ENCODE measurements around the gene DISC1. TPM values are rescaled to one million over a fixed set of nuclear protein-coding genes. Genes with fewer than 3 reads are reported as not detected.

Gene DISC1
- total RNA-seq, 1 donor from 2014 or later, result 16.0 TPM

DNA sequence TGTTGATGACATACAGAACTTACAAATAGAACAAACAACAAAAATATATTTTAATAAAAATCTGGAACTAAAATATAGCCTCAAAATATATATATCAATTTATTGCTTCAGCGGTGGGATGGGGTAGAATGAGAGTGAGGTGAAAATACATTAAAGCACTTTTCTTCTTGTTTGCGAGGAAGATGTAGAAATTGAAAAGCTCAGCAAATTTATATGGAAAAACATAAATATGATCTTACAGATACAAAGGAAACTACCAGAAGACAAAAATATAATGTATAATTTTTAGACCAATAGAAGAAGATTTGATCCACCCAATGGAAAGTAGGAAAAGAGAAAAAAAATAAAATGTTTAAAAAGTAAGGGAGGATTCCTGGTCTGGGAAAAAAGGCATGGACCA is 372.2 kb downstream of the DISC1 start:
- Histone ChIP-seq H3K4me3 (no peak overlapping the region), H3K27me3 (no peaks in the 10 kb centered on the region), H3K27ac (no peak overlapping the region), H3K36me3 (no peaks in the 10 kb centered on the region), H3K4me1 (no peaks in the 10 kb centered on the region), H3K9me3 (no peaks in the 10 kb centered on the region)
- no peak for DNase-seq (ENCODE audit: low spot score in 2 of 2)
- intact Hi-C loops (cut with DNase I), result no loop called here
- TF ChIP-seq, protein P1, sequence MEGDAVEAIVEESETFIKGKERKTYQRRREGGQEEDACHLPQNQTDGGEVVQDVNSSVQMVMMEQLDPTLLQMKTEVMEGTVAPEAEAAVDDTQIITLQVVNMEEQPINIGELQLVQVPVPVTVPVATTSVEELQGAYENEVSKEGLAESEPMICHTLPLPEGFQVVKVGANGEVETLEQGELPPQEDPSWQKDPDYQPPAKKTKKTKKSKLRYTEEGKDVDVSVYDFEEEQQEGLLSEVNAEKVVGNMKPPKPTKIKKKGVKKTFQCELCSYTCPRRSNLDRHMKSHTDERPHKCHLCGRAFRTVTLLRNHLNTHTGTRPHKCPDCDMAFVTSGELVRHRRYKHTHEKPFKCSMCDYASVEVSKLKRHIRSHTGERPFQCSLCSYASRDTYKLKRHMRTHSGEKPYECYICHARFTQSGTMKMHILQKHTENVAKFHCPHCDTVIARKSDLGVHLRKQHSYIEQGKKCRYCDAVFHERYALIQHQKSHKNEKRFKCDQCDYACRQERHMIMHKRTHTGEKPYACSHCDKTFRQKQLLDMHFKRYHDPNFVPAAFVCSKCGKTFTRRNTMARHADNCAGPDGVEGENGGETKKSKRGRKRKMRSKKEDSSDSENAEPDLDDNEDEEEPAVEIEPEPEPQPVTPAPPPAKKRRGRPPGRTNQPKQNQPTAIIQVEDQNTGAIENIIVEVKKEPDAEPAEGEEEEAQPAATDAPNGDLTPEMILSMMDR (IDR thresholded peaks at IDR 0.05), result no peak

DNA sequence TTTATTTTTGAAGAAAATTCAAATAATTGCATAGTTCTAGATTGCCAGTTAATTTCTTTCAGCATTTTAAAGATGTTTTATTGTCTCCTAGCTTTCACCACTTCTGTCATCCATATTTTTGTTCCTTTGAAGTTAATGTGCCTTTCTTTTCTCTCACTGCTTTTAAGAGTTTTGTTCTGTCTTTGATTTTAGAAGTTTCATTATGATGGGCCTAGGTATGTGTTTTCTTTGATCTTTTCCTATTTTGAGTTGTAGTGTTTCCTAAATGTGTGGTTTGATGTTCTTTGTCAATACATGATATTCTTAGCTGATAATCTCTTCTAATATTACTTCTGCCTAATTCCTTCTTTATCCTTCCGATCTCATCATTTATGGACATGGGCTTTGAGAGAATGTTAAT is 378.7 kb downstream of the DISC1 start:
- no peaks in the 10 kb centered on the region for H3K36me3 ChIP-seq
- H3K27me3 ChIP-seq, result no peaks in the 10 kb centered on the region
- TF ChIP-seq, protein P1 (IDR thresholded peaks at IDR 0.05), result no peak
- no peak for DNase-seq (ENCODE audit: low spot score in 2 of 2)
- no peaks in the 10 kb centered on the region for H3K9me3 ChIP-seq
- intact Hi-C loops (cut with DNase I), result no loop called here
- no peak overlapping the region for H3K27ac ChIP-seq
- H3K4me3 ChIP-seq, result no peak overlapping the region
- no peaks in the 10 kb centered on the region for H3K4me1 ChIP-seq

DNA sequence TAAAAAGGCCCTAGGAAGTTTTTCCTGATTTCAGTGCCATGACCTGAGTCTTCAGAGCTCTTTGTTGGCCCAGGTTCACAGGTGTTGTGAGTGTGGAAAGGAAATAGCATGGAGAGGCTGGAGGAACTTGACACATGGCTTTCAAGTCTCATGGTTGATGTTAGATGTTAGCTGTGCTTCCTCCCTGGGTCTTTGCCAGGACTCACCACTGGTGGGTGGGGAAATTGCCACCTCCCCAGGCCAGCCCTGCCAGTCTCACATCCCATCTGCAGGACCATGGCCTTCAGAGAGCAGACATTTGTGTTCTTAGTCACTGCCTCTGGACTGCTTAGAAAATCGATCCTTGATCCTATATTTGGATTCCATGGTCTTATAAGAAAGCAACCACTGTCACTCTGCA is 383.2 kb downstream of the DISC1 start:
- Histone ChIP-seq H3K9me3 (no peaks in the 10 kb centered on the region), H3K36me3 (no peaks in the 10 kb centered on the region), H3K27me3 (no peaks in the 10 kb centered on the region), H3K4me3 (no peak overlapping the region), H3K4me1 (no peaks in the 10 kb centered on the region), H3K27ac (no peak overlapping the region)
- TF ChIP-seq, protein P1 (IDR thresholded peaks at IDR 0.05), result no peak
- intact Hi-C loops (cut with DNase I), result no loop called here
- no peak for DNase-seq (ENCODE audit: low spot score in 2 of 2)

DNA sequence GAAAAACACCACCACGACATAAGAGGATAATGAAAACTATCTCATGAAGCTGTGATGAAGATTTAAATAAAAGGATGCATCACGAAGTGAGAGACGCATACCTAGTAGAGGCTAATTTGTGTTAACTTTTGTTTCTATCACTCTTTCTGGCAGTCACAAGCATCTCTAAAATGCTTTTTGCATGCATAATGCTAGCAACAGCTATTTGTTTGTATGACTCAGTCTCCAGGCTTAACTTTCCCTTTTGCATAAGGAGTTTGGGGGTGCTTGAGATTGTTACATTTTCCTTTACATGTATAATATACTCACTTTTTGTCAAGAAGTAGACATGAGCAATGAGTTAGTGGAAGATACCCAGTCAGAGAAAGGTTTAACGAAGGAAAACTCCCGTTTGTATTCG is 385.4 kb downstream of the DISC1 start:
- H3K4me1 ChIP-seq, result no peaks in the 10 kb centered on the region
- H3K27ac ChIP-seq, result no peak overlapping the region
- intact Hi-C loops (cut with DNase I), result no loop called here

DNA sequence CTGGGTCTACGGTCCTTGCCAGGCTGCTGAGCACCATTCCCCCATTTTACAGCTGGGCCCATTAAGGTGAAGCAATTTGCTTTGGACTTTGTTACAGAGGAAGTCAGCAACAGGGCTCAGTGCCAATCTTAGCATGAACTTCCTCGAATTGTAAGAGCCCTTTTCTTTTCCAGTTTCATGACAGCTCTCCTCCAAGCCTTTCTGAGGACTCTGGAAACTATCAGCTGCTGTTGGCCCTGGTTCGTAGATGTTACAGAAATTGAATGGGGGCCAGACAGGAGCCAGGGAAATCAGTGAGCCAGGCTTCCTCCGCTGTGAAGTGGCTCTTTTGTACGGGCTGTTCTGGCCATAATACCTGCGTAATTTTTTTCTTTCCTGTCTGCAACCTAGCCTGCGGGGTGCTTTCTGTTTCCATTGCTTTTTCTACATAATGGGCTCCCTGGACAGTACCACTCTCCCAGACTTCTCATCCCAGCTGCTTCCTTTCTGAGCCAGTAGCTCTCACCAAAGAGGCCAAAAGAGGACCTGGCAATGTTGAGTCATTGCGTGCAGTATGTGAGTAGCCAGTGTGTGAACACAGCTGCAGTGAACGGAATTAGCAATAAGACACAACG is 386.3 kb downstream of the DISC1 start:
- peak in 1 of 2 donors; percentile 64 for DNase-seq (ENCODE audit: low spot score in 2 of 2)
- no peaks in the 10 kb centered on the region for H3K4me1 ChIP-seq
- intact Hi-C loops (cut with DNase I), result no loop called here
- TF ChIP-seq, protein P1 (IDR thresholded peaks at IDR 0.05), result no peak
- H3K36me3 ChIP-seq, result no peaks in the 10 kb centered on the region
- H3K27me3 ChIP-seq, result no peaks in the 10 kb centered on the region
- no peak overlapping the region for H3K27ac ChIP-seq
- no peaks in the 10 kb centered on the region for H3K9me3 ChIP-seq
- H3K4me3 ChIP-seq, result no peak overlapping the region

More for the DNA sequence above, 385.4 kb downstream of the DISC1 start:
- Histone ChIP-seq H3K36me3 (no peaks in the 10 kb centered on the region), H3K27me3 (no peaks in the 10 kb centered on the region), H3K4me3 (no peak overlapping the region), H3K9me3 (no peaks in the 10 kb centered on the region)
- no peak for DNase-seq (ENCODE audit: low spot score in 2 of 2)
- TF ChIP-seq, protein P1 (IDR thresholded peaks at IDR 0.05), result no peak

DNA sequence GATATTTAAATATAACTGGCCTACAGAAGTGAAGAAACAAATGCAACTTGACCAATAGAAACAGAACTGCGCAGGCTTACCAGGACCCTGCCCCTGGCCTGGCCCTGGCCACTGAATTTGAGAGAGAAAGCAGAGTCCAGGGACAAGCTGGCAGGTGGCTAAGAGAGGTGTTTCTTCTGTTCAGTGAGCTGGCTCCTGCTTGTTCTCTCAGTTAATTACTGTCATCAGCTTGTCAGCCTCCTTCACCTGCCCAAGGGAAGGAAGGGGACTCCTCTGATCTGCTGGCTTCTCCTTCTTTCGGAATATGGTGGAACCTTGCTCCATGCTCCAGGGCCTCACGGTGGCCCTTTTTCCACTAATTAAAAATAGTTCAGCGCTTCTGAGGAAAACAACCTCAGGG is 388.4 kb downstream of the DISC1 start:
- Histone ChIP-seq H3K36me3 (no peaks in the 10 kb centered on the region), H3K9me3 (no peaks in the 10 kb centered on the region), H3K27ac (no peak overlapping the region), H3K4me1 (no peaks in the 10 kb centered on the region), H3K4me3 (no peak overlapping the region), H3K27me3 (no peaks in the 10 kb centered on the region)
- TF ChIP-seq, protein P1 (IDR thresholded peaks at IDR 0.05), result no peak
- intact Hi-C loops (cut with DNase I), result no loop called here
- no peak for DNase-seq (ENCODE audit: low spot score in 2 of 2)
